WTC11 (cell line): ENCODE results near the gene RMC1.
"Not testable (repeated sequence)": the region's sequence is repeated elsewhere in the genome, so short reads cannot be mapped to it uniquely, and the experiment has no call there.

ENCODE experiments used
- AFF4 ChIP-seq: sonication (generic); formaldehyde crosslinking; IDR thresholded peaks from 2 replicates; pipeline ENCODE4 v1.8.1; 2023; ENCODE audit warnings: mild to moderate bottlenecking, missing genetic modification reagents, borderline replicate concordance
- CREB1 ChIP-seq: sonication (generic); formaldehyde crosslinking; IDR thresholded peaks from 2 replicates; pipeline ENCODE4 v1.8.0; 2023; ENCODE audit warnings: mild to moderate bottlenecking, missing genetic modification reagents
- CTCF ChIP-seq: fragments of 200-600 bp; IDR thresholded peaks from 2 replicates; pipeline ENCODE4 v1.8.0; 2022; ENCODE audit warnings: antibody characterized with exemption
- ELF4 ChIP-seq: sonication (generic); formaldehyde crosslinking; IDR thresholded peaks from 2 replicates; pipeline ENCODE4 v1.8.1; 2022; ENCODE audit warnings: low read depth, mild to moderate bottlenecking, moderate library complexity, missing genetic modification reagents
- NFYB ChIP-seq: sonication (generic); formaldehyde crosslinking; conservative IDR thresholded peaks from 2 replicates; pipeline ENCODE4 v1.8.0; 2022; ENCODE audit warnings: low read depth, missing genetic modification reagents
- SOX15 ChIP-seq: fragments of 250-450 bp; sonication (Bioruptor Pico); IDR thresholded peaks from 2 replicates; pipeline ENCODE4 v1.9.0; 2021; ENCODE audit warnings: mild to moderate bottlenecking
- USF2 ChIP-seq: sonication (generic); formaldehyde crosslinking; IDR thresholded peaks from 2 replicates; pipeline ENCODE4 v1.8.1; 2023; ENCODE audit warnings: mild to moderate bottlenecking, missing genetic modification reagents, moderate library complexity
- ZNF263 ChIP-seq: sonication (generic); formaldehyde crosslinking; IDR thresholded peaks from 2 replicates; pipeline ENCODE4 v1.8.1; 2022; ENCODE audit warnings: low read depth, mild to moderate bottlenecking, moderate library complexity, missing genetic modification reagents

- not testable (repeated sequence) for TF ChIP-seq SOX15 (CRISPR knock-in tag); AFF4 (CRISPR knock-in tag); CTCF; ZNF263 (CRISPR knock-in tag); USF2 (CRISPR knock-in tag); ELF4 (CRISPR knock-in tag); CREB1 (CRISPR knock-in tag); NFYB (CRISPR knock-in tag)
These were observed 13.7 kb upstream of the RMC1 start for GRCh38 chr18:23489586-23489985.
